Stimulated activated CD8-positive, alpha-beta memory T cell treated with anti-CD3 and anti-CD28 coated beads, Interleukin-4, amount 100 ng/mL, for 24 hours (primary cell): ENCODE measurements around the gene KIF21A.

Experiments
- DNase-seq: peaks from one replicate; pipeline ENCODE4 v3.0.0-alpha.2; 2020; ENCODE audit warnings: low read depth

KIF21A gene

GRCh38 chr12:39435531-39435930 is 7.4 kb downstream of the KIF21A start:
- DNase-seq = no peak

GRCh38 chr12:39431797-39432196 is 11.1 kb downstream of the KIF21A start:
- DNase-seq = no peak

- no peak for DNase-seq
Measured at GRCh38 chr12:39431002-39431796, 11.7 kb downstream of the KIF21A start.

GRCh38 chr12:39429809-39430208 is 13.1 kb downstream of the KIF21A start:
- no peak for DNase-seq

GRCh38 chr12:39427360-39427808 is 15.5 kb downstream of the KIF21A start:
- no peak for DNase-seq

GRCh38 chr12:39426636-39427240 is 16.2 kb downstream of the KIF21A start:
- DNase-seq = no peak

- DNase-seq = no peak
Measured at GRCh38 chr12:39420043-39420442, 22.9 kb downstream of the KIF21A start.

- no peak for DNase-seq
Measured at GRCh38 chr12:39419471-39419870, 23.4 kb downstream of the KIF21A start.

- DNase-seq = no peak
Measured at GRCh38 chr12:39417916-39418315, 25.0 kb downstream of the KIF21A start.

GRCh38 chr12:39413836-39414771 is 28.8 kb downstream of the KIF21A start:
- no peak for DNase-seq

- no peak for DNase-seq
Measured at GRCh38 chr12:39412210-39412609, 30.7 kb downstream of the KIF21A start.

GRCh38 chr12:39406262-39406661 is 36.7 kb downstream of the KIF21A start:
- DNase-seq = no peak

GRCh38 chr12:39405580-39405979 is 37.3 kb downstream of the KIF21A start:
- no peak for DNase-seq

- no peak for DNase-seq
Measured at GRCh38 chr12:39404000-39404399, 38.9 kb downstream of the KIF21A start.

GRCh38 chr12:39403376-39403775 is 39.5 kb downstream of the KIF21A start:
- no peak for DNase-seq

- DNase-seq = no peak
Measured at GRCh38 chr12:39402922-39403321, 40.0 kb downstream of the KIF21A start.

- DNase-seq = no peak
Measured at GRCh38 chr12:39401459-39401858, 41.5 kb downstream of the KIF21A start.

- DNase-seq = no peak
Measured at GRCh38 chr12:39395866-39396265, 47.1 kb downstream of the KIF21A start.

- no peak for DNase-seq
Measured at GRCh38 chr12:39393890-39394289, 49.0 kb downstream of the KIF21A start.

GRCh38 chr12:39393179-39393578 is 49.7 kb downstream of the KIF21A start:
- no peak for DNase-seq

- DNase-seq = no peak
Measured at GRCh38 chr12:39392154-39392925, 50.6 kb downstream of the KIF21A start.

- no peak for DNase-seq
Measured at GRCh38 chr12:39390752-39391151, 52.2 kb downstream of the KIF21A start.
